Choroid plexus epithelial cell (primary cell): ENCODE data around the gene NAGPA.

Experiments used
- DNase-seq: peaks from one replicate; pipeline ENCODE4 v3.0.0-alpha.2; 2010; ENCODE audit warnings: low read depth
- H3K4me3 ChIP-seq: 2 replicates; pipeline ENCODE4 v1.5.1; 2011; ENCODE audit warnings: low read depth, mild to moderate bottlenecking, control low read depth, low read length, moderate library complexity
- CTCF ChIP-seq: conservative IDR thresholded peaks from 2 replicates; pipeline ENCODE4 v1.5.1; 2011; ENCODE audit warnings: low read depth, mild to moderate bottlenecking, control low read depth, inconsistent platforms, low read length, moderate library complexity

The NAGPA gene

DNA sequence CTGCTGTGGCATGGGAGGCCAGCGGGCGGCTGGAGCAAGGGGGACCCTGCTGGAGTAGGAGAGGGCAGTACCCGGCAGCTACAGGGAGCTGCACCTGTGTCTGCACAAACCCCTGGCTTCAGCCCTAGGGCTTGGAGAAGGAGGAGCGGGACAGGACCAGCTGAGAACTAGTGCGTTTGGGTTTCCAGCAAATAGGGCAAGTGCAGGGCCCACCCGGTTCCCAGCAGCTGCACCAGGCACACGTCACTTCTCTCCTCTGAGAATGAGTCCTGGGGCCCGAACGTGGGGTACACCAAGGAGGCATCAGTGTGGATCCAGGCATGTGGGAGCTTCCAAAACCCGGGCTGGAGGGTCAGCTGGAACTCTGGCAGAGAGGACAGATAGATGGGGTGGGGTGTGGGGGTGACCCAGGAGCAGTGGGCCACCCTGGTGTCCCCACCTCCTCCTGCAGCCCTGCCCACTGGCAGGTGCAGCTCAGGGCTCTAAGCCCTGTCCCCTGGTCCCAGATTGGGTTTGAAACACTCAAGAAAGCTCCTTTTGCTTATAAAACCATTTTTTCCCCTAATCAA is 26.4 kb upstream of the NAGPA start:
- no peak for TF ChIP-seq CTCF
- H3K4me3 ChIP-seq, result no peak overlapping the region
- no peak for DNase-seq

DNA sequence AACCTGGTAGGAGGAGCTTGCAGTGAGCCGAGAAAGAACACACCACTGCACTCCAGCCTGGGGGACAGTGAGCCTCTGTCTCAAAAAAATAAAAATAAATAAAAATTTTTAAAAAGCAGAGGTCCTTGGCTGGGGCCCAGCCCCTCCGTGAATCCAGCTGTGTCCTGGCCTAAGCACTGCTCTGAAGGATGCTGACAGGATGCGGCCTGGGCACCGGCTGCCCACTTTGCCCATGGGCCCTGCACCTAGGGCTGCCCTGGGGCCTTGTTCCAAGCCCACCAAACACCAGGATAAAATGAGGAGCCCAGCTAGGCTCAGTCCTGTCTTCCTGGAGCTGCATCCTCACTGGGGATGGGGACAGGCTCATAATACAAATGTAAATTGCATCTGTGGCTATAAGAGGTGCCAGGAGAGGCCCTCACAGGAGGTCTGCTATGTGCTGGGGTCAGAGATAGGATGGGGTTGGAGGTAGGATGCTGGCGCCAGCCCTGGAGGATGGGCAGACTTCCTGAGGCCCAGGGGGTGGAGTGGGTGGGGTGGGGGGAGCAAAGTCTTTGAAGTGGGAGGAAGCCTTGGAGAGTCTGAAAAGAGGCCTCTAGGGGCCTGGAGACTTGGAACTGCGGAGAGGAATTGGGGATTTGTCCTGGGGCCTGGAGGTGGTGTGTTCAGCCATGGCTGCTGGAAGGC is 25.8 kb upstream of the NAGPA start:
- no peak for DNase-seq
- H3K4me3 ChIP-seq, result no peak overlapping the region
- TF ChIP-seq CTCF, result no peak

- peak; percentile 55 for TF ChIP-seq CTCF
- no peak overlapping the region for H3K4me3 ChIP-seq
- peak; percentile 47 for DNase-seq
Observed at GRCh38 chr16:5058476-5058875, 24.7 kb upstream of the NAGPA start.

DNA sequence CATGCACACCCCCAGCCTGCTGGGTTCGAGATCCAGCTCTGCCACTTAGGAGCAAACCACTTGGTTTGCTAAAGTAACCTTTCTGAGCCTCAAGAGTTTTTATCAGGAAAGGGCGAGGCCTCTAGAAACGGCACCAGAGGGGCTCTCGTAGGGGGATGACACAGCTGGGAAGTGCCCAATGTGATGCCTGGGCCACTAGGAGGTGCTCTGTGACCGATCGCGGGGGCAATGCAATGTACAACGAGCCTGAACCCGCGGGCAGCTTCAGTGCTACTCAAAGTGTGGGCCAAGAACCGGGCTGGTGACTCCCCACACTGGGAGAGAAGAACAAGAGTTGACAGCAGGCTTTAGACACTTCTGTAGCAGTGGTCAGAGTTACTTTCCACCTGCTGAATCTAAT is 22.6 kb upstream of the NAGPA start:
- TF ChIP-seq CTCF, result peak; percentile 65
- peak; percentile 35 for DNase-seq
- H3K4me3 ChIP-seq, result no peak overlapping the region

- no peak for DNase-seq
- no peak for TF ChIP-seq CTCF
- H3K4me3 ChIP-seq, result no peak overlapping the region
Observed at GRCh38 chr16:5054876-5055865, 21.4 kb upstream of the NAGPA start.

- H3K4me3 ChIP-seq, result no peak overlapping the region
- no peak for DNase-seq
- TF ChIP-seq CTCF, result no peak
Observed at GRCh38 chr16:5046914-5047313, 13.2 kb upstream of the NAGPA start.
